Measurements from ENCODE around the gene LUZP2.

GRCh38 chr11:24678703-24679348 is 182.0 kb downstream of the LUZP2 start:
- no peak for TF ChIP-seq CTCF (IDR thresholded peaks at IDR 0.05)
- TF ChIP-seq POLR2AphosphoS5 (IDR thresholded peaks at IDR 0.05), result no peak
